D341Med (cell line): Measurements from ENCODE around the gene ARRB2.
"Not testable (repeated sequence)": the region's sequence is repeated elsewhere in the genome, so short reads cannot be mapped to it uniquely, and the experiment has no call there.

Source experiments
- DNase-seq: peaks from one replicate; pipeline ENCODE4 v3.0.0; 2012; ENCODE audit warnings: low spot score

The ARRB2 gene

GRCh38 chr17:4701116-4701515 is 9.3 kb upstream of the ARRB2 start:
- no peak for DNase-seq

DNA sequence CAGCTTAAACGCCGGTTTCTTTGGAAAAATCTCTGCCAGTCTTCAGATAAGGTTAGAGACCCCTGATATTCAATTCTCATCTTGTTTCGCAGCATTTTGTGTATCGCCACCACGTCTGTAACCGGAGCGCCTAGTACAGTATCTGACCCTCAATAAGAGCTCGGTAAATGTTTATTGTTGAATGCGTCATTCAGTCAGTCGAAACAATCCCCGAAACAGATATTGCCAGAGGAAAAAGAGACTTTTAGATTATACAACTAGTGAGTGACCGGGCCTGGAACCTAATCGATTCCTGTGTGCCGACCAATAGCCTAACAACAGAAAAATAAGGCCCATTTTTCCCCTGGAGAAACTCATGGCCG is 7.1 kb upstream of the ARRB2 start:
- DNase-seq: no peak

GRCh38 chr17:4704574-4704907 is 5.9 kb upstream of the ARRB2 start:
- DNase-seq: not testable (repeated sequence)

DNA sequence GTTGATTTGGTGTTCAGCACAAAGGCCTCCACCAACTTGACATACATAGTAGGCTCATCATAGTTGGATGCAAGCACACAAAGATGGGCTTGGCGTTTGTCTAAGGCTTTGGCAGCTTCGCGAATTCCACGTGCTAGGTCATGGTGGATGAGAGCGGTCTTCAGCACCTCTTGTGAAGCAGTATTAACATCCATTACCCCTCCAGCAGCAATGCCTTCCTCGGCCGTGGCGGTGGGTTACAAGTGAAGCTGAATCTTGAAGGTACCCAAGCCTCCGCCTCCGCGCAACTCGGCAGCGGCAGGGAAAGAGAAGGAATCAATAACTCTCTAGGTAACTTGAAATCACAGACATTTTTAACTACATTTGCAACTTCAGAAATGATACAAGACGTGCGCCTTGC is 5.4 kb upstream of the ARRB2 start:
- DNase-seq: no peak

DNA sequence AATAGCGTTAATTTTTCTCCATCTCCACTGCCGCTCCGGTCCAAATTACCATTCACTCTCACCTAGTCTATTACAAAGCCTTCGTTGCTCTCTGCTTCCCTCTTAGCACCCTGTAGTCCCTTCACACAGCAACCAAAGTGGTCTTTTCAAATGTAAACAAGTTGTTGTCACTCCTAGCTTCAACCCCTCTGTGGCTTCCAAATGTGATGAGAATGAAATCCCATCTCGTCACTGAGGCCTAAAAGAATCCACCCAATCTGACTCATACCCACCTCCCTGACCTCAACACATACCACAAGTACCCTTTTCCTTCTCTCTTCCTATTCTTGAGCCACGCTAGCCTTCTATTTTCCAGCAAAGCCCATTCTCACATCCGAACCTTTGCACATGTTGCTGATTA is 4.3 kb upstream of the ARRB2 start:
- no peak for DNase-seq

DNA sequence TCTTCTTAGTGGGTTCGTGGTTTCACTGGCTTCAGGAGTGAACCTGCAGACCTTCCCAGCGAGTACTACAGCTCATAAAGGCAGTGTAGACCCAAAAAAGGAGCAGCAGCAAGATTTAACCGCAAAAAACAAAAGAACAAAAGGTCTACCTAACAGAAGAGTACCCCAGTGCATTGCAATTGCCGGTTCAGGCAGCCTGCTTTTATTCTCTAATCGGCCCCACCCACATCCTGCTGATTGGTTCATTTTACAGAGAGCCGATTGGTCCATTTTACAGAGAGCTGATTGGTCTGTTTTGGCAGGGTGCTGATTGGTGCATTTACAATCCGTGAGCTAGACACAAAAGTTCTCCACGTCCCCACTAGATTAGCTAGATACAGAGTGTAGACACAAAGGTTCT is 2.0 kb upstream of the ARRB2 start:
- no peak for DNase-seq

GRCh38 chr17:4710693-4711634 is 532 bp downstream of the ARRB2 start:
- DNase-seq: no peak

- DNase-seq: no peak
These were observed 1.3 kb downstream of the ARRB2 start for GRCh38 chr17:4711661-4712181.

DNA sequence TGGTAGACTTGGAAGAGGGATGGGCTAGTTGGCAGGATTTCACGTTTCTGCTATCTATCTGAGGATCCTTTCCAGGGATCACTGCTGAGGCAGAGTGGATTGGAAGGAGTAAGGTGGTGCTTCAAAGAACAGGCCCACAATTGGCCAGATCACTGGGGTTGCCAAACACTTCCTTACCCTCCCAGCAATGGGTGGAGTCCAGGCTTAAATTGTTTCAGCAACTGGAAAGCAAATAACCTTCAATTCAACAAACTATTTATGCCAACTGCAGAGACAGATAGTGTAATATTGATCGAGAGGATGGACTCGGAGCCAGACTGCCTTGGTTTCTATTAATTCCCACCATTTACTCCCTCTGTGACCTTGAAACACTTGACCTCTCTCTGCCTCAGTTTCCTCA is 2.1 kb downstream of the ARRB2 start:
- DNase-seq: no peak

- DNase-seq: not testable (repeated sequence)
These were observed 4.1 kb downstream of the ARRB2 start for GRCh38 chr17:4714340-4715062.

DNA sequence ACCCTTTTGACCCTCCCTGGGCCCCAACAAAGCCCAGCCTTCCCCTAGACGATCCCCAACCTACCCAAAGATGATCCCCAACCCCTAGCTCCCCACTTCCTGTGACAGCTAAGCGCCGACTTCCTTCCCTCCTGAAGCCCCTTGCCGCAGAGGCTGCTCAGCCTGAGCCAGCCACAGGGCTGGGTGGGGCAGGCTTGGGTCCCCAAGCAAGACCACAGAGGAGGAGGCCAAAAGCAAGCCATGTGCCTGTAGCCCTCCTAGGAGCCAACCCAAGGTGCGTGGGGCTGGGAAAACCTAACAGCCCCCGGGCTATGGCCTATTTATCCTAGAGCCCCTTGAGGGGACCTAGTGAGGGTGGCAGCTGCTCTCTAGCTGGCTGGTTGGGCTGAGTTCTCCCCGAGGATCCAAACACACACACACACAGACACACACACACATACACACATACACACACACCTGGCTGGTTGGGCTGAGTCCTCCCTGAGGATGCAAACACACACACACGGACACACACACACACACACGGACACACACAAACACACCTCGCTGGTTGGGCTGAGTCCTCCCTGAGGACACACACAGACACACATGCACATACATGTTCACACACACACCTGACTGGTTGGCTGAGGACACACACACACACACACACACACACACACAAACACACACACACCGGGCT is 4.8 kb downstream of the ARRB2 start:
- DNase-seq: no peak

DNA sequence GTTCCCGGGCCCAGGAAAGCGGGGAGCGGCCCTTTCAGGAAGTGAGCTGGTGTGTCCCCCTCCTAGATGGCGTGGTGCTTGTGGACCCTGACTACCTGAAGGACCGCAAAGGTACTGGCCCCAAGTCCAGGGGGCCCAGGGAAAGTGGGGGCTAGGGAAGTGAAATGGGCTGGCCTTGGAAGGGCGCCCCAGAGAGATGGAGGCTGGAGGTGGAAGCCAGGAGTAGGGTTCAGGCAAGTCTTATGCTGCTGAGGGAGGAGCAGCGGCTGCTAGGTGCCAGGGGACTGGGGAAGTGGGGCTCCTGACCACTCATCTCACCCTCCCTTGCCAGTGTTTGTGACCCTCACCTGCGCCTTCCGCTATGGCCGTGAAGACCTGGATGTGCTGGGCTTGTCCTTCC is 5.6 kb downstream of the ARRB2 start:
- no peak for DNase-seq

GRCh38 chr17:4717791-4718190 is 7.4 kb downstream of the ARRB2 start:
- no peak for DNase-seq

GRCh38 chr17:4718276-4718675 is 7.8 kb downstream of the ARRB2 start:
- DNase-seq: no peak

DNA sequence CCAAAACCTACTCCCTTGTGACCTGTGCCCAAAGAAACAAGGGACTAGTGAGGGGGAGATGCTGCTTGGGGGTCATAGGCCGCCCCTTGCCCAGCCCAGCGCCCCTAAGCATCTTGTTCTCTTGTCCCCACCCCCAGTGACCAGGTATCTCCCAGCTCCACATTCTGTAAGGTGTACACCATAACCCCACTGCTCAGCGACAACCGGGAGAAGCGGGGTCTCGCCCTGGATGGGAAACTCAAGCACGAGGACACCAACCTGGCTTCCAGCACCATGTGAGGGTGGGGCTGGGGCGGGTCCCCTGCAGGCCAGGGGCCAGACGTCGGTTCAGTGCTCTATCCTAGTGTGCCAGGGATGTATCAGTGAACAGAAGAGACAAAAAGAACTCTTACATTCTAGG is 8.7 kb downstream of the ARRB2 start:
- no peak for DNase-seq

- DNase-seq: no peak
These were observed 9.3 kb downstream of the ARRB2 start for GRCh38 chr17:4719684-4720221.

- DNase-seq: no peak
These were observed 10.4 kb downstream of the ARRB2 start for GRCh38 chr17:4720787-4721186.

- no peak for DNase-seq
These were observed 11.0 kb downstream of the ARRB2 start for GRCh38 chr17:4721203-4722135.

- no peak for DNase-seq
These were observed 12.3 kb downstream of the ARRB2 start for GRCh38 chr17:4722678-4723240.

DNA sequence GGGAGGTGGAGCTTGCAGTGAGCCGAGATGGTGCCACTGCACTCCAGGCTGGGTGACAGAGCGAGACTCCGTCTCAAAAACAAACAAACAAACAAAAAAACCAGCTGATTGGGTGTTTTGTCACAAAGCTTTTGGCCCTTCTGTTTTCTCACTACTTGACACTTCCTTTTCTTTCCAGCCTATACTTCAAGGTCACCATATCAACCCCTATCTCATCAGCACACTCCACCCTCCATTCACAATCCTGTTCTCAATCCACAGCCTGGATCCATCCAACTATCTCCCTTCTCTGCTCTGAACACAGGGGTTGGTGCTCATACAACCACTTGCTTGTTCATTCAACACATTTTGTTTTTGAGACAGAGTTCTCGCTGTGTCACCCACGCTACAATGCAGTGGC is 14.2 kb downstream of the ARRB2 start:
- DNase-seq: no peak
